T-helper 22 cell (primary cell): ENCODE measurements around the gene PKDCC.
A peak's percentile ranks its signal among the peaks of the same experiment; 100 is the strongest.

ENCODE experiments used
- DNase-seq: peaks from one replicate; pipeline ENCODE4 v3.0.0-alpha.2; 2020; ENCODE audit warnings: low read depth

PKDCC gene

DNA sequence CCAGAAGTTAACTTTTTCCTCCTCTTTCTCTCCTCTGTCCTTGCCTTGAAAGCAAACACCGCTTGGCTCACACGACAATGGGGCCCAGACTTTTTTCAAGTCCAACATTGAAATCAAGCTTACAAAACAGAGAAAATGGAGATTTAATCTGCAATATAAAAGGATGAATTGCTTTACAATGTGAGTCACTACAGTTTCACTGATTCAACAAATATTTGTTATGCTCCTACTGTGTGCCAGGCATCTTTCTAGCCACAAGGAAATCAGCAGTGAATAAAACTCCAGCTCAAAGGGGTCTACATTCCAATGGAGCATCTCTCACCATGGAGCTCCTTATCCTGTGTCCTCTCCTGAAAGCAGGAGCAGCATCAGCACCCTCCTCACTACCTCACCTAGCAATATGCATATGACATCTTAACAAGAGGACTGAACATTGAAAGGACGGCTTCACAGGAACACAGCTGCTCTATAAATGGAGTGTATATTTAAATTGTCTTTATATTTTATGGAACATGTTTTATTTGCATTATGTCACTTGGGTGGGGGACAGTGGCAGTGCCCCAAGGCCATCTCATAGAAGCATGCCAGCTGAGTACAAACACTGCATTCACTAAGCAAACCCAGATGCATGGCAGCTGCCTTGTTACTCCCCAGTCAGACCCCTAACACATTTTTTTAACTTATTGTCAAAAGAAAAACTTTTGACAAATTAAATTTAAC is 39.5 kb downstream of the PKDCC start:
- no peak for DNase-seq

- DNase-seq = no peak
Observed at GRCh38 chr2:42087857-42088195, 40.0 kb downstream of the PKDCC start.

- DNase-seq = no peak
Observed at GRCh38 chr2:42089340-42089925, 41.6 kb downstream of the PKDCC start.

GRCh38 chr2:42090216-42090615 is 42.4 kb downstream of the PKDCC start:
- no peak for DNase-seq

DNA sequence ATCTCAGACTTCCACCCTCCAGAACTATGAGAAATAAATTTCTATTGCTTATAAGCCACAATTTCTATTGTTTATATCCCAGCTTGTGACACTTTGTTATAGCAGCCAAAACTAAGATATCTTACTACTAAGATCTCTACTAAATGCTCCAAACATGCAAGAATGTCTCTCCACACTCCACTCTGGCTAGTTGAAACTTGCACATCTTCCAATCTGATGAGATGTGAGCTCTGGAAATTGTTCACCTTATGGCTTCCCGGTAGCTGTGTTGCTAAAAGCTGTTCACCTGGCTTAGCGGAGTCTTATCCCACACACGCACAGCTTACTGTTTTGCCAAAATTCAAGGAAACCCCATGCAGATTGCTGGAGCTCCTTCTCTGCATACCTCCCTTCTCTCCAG is 43.9 kb downstream of the PKDCC start:
- no peak for DNase-seq

DNA sequence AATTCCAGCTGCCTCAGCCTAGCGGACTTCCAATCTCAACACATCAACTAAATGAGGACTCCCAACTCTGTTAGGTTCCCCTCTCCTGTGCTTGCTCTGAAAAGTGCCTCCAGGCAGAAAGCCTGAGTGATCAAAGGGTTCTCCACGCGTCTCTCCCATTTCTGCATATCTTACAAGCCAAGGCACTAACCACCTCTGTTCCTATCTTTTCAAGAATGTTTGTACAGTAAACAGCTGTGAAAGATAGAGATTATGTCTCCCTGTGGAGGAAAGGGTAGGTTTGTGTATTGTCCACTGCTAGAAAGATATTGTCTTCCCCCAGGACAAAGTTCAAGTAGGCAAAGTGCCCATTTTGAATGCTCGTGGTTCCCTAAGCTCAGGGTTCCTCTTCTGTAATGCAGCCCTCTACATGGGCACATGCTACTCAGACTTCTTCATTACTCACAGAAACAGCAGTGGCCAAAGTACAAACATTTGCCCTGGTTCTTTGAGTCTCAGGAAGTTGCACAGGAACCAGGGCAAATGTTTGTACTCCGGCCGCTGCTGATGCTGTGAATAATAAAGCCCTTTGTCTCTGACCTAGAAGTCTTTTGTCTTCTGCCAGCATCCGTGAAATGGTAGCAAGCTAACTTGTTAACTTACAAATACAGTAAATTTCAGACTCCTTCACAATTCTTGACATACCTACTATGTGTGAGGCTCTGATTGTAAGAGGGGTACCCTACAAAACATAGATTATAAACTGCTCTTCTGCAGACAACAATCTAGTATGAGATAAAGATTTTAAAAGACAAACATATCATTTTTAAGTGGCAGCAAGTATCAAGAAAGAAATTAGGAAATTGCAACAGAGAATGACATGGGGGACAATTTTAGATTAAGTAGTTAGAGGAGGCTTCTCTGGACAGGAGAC is 44.5 kb downstream of the PKDCC start:
- DNase-seq = no peak

GRCh38 chr2:42094114-42094513 is 46.3 kb downstream of the PKDCC start:
- DNase-seq = no peak

DNA sequence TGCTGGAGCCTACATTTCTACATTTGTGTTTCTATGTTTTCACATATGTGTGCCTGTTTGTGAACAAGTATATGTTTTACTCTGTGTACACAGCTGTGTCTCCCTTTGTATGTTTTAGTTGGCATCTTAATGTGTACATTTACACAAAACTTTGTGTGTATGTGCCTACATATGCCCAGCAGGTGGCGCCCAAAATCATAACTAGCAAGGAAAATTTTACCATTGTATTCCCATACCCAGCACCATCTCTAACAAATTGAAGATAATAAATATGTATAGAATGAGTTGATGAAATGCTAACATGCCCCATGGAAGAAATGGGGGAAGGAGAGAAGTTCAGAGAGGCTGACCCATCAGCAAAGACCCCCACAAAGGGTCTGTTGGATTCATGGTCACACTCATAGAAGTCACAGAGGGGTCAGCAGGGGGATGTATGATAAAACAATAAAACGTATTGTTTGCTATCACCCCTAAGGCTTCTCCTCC is 48.1 kb downstream of the PKDCC start:
- DNase-seq = no peak

- DNase-seq = no peak
Observed at GRCh38 chr2:42096869-42097591, 49.2 kb downstream of the PKDCC start.

- DNase-seq = no peak
Observed at GRCh38 chr2:42098571-42099437, 51.0 kb downstream of the PKDCC start.

DNA sequence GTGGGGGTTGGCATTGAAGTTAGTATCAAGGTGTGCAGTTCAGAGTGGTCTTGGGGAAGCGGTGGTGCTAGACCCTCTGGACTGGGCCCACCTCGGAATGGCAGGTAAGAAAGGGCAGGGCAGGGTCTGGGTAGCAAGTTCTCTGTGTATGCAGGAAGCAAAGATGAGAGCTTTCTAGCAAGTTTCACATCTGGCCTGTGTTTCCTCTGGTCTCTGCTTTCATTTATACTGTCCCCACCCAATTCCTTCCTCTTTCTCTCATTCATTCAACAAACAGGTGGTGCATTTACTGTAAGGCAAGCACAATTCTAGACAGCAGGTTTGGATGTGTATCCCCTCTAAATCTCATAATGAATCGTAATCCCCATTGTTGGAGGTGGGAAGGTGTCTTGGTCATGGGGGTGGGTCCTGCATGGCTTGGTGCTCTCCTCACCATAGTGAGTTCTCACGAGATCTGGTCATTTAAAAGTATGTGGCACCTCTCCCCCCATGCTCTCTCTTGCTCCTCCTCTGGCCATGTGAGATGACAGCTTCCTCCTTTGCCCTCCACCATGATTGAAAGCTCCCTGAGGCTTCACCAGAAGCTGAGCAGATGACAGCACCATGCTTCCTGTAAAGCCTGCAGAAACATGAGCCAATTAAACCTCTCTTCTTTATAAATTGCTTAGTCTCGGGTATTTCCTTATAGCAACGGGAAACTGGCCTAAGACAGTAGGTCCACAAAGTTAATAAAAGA is 51.8 kb downstream of the PKDCC start:
- no peak for DNase-seq

- DNase-seq = no peak
Observed at GRCh38 chr2:42100683-42101205, 52.9 kb downstream of the PKDCC start.

DNA sequence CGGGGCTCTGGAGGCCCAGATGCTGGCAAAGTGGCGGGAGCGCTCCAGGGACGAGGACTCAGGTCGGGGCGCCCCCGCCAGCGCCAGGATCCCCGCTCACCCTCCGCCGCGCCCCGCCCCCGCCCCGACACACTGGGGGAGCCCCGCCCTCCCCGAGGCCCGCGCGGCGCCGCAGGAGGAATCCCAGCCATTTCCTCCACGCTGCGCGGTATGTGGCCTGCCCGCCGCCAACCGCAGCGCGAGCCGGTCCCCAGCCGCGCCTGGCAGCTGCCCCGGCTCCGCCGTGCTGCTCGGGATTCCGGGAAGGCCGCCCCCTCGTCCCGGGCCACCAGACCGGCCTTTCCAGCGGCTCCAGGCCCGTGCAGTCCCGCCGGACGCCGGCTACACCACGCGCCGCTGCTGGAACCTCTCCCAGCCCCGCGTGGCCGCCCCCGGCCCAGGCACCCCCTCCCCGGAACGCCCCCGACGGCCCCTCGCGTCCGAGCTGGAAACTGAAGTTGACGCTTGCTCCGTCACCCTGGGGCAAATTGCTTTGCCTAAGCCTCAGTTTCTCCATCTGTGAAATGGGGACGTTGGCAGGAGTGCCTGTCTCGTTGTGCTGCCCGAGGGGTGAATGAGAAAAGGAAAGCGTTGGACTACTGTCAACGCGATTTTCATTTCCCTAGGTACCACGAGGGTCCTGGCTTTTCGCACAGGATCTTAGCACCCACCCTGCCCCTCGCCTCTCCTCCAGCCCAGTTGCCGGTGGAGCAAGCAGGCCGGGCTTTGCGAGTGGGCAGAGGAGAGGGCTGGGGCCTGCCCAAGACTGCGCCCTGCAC is 53.6 kb downstream of the PKDCC start:
- peak; percentile 57 for DNase-seq

- DNase-seq = peak; percentile 95
Observed at GRCh38 chr2:42102024-42102590, 54.3 kb downstream of the PKDCC start.

DNA sequence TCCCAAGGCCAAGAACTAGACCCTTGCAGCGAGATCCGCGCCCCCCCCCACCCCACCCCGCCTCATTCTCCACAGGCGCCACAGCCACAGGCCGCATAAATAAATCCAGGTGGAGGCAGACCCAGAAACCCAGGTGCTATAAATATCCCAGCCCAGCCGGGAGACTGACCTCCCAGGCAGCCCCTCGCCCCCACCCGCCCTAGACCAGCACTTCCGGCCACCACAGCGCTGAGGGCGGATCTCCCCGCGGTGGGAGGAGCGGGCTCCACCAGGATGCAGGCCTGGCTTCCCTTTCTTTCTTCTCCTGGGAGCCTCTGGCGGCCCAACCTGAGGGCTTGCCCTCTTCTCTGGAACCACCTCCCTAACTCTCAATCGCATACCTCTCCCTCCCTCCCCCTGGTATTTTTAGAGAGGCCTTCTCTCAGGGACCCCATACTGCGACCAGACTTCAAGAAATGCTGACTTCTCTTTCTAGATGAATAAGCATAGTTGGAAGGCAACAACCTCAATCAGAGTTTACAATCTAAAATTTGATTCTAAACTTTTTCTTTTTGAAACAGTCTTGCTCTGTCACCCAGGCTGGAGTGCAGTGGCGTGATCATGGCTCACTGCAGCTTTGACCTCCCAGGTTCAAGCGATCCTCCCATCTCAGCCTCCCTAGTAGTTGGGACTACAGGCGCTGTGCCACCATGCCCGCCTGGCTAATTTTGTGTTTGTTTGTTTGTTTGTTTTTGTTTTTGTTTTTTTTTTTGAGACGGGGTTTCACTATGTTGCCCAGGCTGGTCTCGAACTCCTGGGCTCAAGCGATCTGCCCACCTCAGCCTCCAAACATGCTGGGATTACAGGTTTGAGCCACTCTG is 55.0 kb downstream of the PKDCC start:
- no peak for DNase-seq

DNA sequence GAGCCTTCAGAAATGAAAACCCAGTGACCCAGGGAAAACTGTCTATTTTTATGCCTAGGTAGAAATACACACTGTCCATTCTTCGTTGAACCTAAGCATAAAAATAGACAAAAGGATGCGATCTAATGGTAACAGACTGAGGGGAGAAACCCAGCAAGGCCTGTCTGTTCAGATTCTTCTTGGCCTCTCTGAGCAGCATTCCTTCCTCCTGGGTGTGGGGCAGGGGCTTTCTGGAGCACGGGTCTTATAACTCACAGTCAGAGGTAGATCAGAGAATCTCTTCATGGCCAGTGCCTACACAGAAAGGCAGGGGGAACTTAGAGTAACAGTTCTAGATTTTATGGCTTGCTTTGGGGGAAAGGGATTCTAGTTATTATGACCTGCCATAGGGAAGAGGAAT is 56.0 kb downstream of the PKDCC start:
- DNase-seq = no peak

- no peak for DNase-seq
Observed at GRCh38 chr2:42104621-42105020, 56.8 kb downstream of the PKDCC start.
